ENCODE results near the gene SPAG4.

SPAG4 gene

GRCh38 chr20:35669221-35669620 lies 53.6 kb downstream of the SPAG4 start:
- Histone ChIP-seq H2AFZ (no peak overlapping the region), H3K27me3 (ENCODE audit: control insufficient read depth, insufficient read depth, low read length) (no peaks in the 10 kb centered on the region), H3K27ac (no peak overlapping the region), H3K9ac (no peak overlapping the region), H3K9me3 (ENCODE audit: control insufficient read depth, low read length) (no peaks in the 10 kb centered on the region), H3K4me3 (ENCODE audit: low read depth, low read length) (no peak overlapping the region), H3K4me2 (ENCODE audit: low read length) (no peak overlapping the region), H3K79me2 (peaks cover 9% of the 10 kb centered on the region), H3K4me1 (no peaks in the 10 kb centered on the region), H3K36me3 (ENCODE audit: control insufficient read depth, insufficient read depth, low read length) (no peaks in the 10 kb centered on the region)
- no peak for TF ChIP-seq CTCF (IDR thresholded peaks at IDR 0.05)

- no peaks in the 10 kb centered on the region for H3K4me1 ChIP-seq
- no peaks in the 10 kb centered on the region for H3K27me3 ChIP-seq (ENCODE audit: control insufficient read depth, insufficient read depth, low read length)
- H3K4me2 ChIP-seq (ENCODE audit: low read length), result no peak overlapping the region
- no peak overlapping the region for H2AFZ ChIP-seq
- TF ChIP-seq CTCF (IDR thresholded peaks at IDR 0.05), result no peak
- no peak overlapping the region for H3K4me3 ChIP-seq (ENCODE audit: low read depth, low read length)
- H3K27ac ChIP-seq, result no peak overlapping the region
- peaks cover 5% of the 10 kb centered on the region for H3K79me2 ChIP-seq
- H3K36me3 ChIP-seq (ENCODE audit: control insufficient read depth, insufficient read depth, low read length), result no peaks in the 10 kb centered on the region
- no peaks in the 10 kb centered on the region for H3K9me3 ChIP-seq (ENCODE audit: control insufficient read depth, low read length)
- no peak overlapping the region for H3K9ac ChIP-seq
These were observed 54.1 kb downstream of the SPAG4 start for GRCh38 chr20:35669681-35670080.
